A673 (cell line): ENCODE data around the gene EFCAB6. TPM values are rescaled to one million over a fixed set of nuclear protein-coding genes. Genes with fewer than 3 reads are reported as not detected.

ENCODE experiments used
- BruUV-seq: library from RNA; stranded (reverse); fragments of 400-500 nt; replicated peaks from 2 replicates; lab custom pipeline; 2021; lab: Mats Ljungman, UMichigan
- CTCF ChIA-PET: fragments of 300-600 bp; sonication (Branson Sonifier 250); formaldehyde crosslinking; loops from one replicate; lab custom pipeline; 2022; ENCODE audit warnings: antibody characterized with exemption; lab: Charles Lee
- POLR2A ChIA-PET: fragments of 300-600 bp; sonication (Branson Sonifier 250); formaldehyde crosslinking; loops from one replicate; lab custom pipeline; 2022; ENCODE audit warnings: antibody characterized with exemption; ENCODE audit not compliant: low non-redundant PET; lab: Charles Lee
- DNase-seq: peaks from one replicate; pipeline ENCODE4 v3.0.0-alpha.2; 2015; ENCODE audit warnings: low spot score
- H3K27ac ChIP-seq: fragments of 200-600 bp; sonication (generic); 2 replicates; pipeline ENCODE4 v1.5.1; 2016; ENCODE audit warnings: mixed run types, low read depth, mild to moderate bottlenecking, mixed read lengths, antibody characterized with exemption, low read length; ENCODE audit not compliant: poor library complexity, severe bottlenecking
- H3K27me3 ChIP-seq: fragments of 200-600 bp; sonication (generic); replicated peaks from 2 replicates; pipeline ENCODE4 v1.6.1; 2017; ENCODE audit warnings: mixed run types, low read depth, mild to moderate bottlenecking, mixed read lengths, antibody characterized with exemption, low read length; ENCODE audit not compliant: insufficient read depth, poor library complexity
- H3K36me3 ChIP-seq: fragments of 200-600 bp; sonication (generic); 2 replicates; pipeline ENCODE4 v1.6.1; 2016; ENCODE audit warnings: mixed run types, mild to moderate bottlenecking, mixed read lengths, antibody characterized with exemption, low read length; ENCODE audit not compliant: insufficient read depth, poor library complexity, severe bottlenecking
- H3K4me1 ChIP-seq: fragments of 200-600 bp; sonication (generic); 2 replicates; pipeline ENCODE4 v1.6.1; 2017; ENCODE audit warnings: mixed run types, mild to moderate bottlenecking, mixed read lengths, antibody characterized with exemption, low read length; ENCODE audit not compliant: insufficient read depth, poor library complexity, severe bottlenecking
- H3K4me3 ChIP-seq: fragments of 200-600 bp; sonication (generic); 2 replicates; pipeline ENCODE4 v1.5.1; 2016; ENCODE audit warnings: low read depth, mixed run types, mild to moderate bottlenecking, mixed read lengths, low read length; ENCODE audit not compliant: poor library complexity, severe bottlenecking
- H3K9me3 ChIP-seq: fragments of 200-600 bp; sonication (generic); 2 replicates; pipeline ENCODE4 v1.6.1; 2016; ENCODE audit warnings: mixed run types, low read depth, mild to moderate bottlenecking, mixed read lengths, antibody characterized with exemption, low read length; ENCODE audit not compliant: poor library complexity, severe bottlenecking
- EZH2 ChIP-seq: fragments of 200-600 bp; sonication (generic); IDR thresholded peaks from 2 replicates; pipeline ENCODE4 v1.6.1; 2017; ENCODE audit warnings: borderline replicate concordance, low read depth, mild to moderate bottlenecking, mixed read lengths, antibody characterized with exemption, low read length; ENCODE audit not compliant: poor library complexity, severe bottlenecking
- intact Hi-C: fragments of 100-400 bp; cut with micrococcal nuclease; formaldehyde crosslinking; loops from one replicate; pipeline ENCODE4 v1.10.0; 2022; ENCODE audit not compliant: unreplicated experiment
- total RNA-seq: library from RNA; stranded (reverse); gene quantifications from 2 replicates; pipeline ENCODE4 v1.2.3, GENCODE V29; 2021
- TF ChIP-seq, protein P1 (sequence below): fragments of 300-800, 200-600 bp; sonication (generic); conservative IDR thresholded peaks from 2 replicates; pipeline ENCODE4 v1.5.1; 2017; ENCODE audit warnings: low read depth, mild to moderate bottlenecking, antibody characterized with exemption, low read length, moderate library complexity, mixed read lengths

EFCAB6 gene
- total RNA-seq, 1 experiment from 2014 or later: 0.41 TPM

DNA sequence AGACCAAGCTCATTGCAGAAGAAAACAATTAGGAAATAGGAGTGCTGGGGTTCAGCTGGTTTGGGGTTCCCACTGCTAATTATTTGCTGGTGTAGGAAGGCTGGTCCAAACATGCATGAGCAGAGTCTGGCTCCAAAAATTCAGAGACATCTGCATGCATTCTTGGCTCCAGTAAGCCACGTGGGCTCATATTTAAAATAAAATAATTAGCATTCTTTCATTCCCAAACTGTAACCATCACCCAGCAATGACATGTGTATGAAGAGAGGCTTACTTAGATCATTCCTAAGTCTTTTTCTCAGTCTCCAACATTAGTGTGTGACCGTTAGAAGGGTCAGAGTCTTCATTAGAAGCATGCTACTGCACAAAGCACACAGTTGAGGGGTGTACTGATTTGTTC lies 58.4 kb downstream of the EFCAB6 start:
- Histone ChIP-seq H3K4me1 (no peaks in the 10 kb centered on the region), H3K4me3 (no peak overlapping the region), H3K36me3 (no peaks in the 10 kb centered on the region), H3K9me3 (no peaks in the 10 kb centered on the region), H3K27ac (no peak overlapping the region), H3K27me3 (peaks cover 74% of the 10 kb centered on the region)
- no peak for DNase-seq
- ChIA-PET CTCF (no interaction called here), POLR2A (no interaction called here)
- no TSS peak for BruUV-seq
- intact Hi-C loops: no loop called here
- no peak for TF ChIP-seq EZH2
- TF ChIP-seq, protein P1, sequence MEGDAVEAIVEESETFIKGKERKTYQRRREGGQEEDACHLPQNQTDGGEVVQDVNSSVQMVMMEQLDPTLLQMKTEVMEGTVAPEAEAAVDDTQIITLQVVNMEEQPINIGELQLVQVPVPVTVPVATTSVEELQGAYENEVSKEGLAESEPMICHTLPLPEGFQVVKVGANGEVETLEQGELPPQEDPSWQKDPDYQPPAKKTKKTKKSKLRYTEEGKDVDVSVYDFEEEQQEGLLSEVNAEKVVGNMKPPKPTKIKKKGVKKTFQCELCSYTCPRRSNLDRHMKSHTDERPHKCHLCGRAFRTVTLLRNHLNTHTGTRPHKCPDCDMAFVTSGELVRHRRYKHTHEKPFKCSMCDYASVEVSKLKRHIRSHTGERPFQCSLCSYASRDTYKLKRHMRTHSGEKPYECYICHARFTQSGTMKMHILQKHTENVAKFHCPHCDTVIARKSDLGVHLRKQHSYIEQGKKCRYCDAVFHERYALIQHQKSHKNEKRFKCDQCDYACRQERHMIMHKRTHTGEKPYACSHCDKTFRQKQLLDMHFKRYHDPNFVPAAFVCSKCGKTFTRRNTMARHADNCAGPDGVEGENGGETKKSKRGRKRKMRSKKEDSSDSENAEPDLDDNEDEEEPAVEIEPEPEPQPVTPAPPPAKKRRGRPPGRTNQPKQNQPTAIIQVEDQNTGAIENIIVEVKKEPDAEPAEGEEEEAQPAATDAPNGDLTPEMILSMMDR: no peak

DNA sequence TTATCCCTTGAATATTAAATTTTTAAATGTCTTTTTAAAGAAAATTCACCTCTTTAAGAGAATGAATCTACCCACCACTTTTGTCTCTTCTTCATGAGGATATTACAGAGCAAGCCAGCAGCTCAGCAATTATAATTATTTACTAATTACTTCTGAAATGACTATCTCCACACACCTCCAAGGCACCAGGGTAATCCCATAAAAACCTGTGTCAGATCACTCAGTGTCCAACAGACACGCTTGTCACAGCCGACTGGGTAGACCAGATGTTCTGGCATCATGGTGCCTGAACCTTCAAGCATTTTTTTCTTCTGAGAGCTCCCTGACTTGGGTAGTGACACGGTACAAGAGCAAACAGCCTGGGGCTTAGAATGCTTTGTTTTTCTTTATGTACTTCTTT lies 61.4 kb downstream of the EFCAB6 start:
- H3K4me1 ChIP-seq: peaks cover 5% of the 10 kb centered on the region
- H3K9me3 ChIP-seq: no peaks in the 10 kb centered on the region
- no peak for TF ChIP-seq EZH2
- TF ChIP-seq, protein P1: no peak
- H3K27ac ChIP-seq: no peak overlapping the region
- no peak for DNase-seq
- H3K27me3 ChIP-seq: peaks cover 91% of the 10 kb centered on the region
- no peak overlapping the region for H3K4me3 ChIP-seq
- no TSS peak for BruUV-seq
- ChIA-PET CTCF (no interaction called here), POLR2A (no interaction called here)
- intact Hi-C loops: no loop called here
- H3K36me3 ChIP-seq: no peaks in the 10 kb centered on the region

DNA sequence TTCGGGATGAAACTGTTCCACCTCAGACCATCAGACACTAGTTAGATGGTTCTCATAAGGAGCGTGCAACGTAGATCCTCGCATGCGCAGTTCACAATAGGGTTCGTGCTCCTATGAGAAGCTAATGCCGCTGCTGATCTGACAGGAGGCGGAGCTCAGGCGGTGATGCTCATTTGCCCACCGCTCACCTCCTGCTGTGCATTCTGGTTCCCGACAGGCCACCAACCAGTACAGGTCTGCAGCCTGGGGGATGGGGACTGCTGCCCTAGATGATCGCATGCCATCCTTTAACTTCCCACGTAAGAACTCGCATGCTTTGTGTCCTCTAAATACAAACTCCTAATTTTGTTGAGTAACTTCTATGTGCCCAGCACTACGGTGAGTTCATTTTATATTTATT lies 62.6 kb downstream of the EFCAB6 start:
- BruUV-seq: no TSS peak
- POLR2A ChIA-PET: no interaction called here
- no peak for DNase-seq
- no peak for TF ChIP-seq EZH2
- TF ChIP-seq, protein P1: no peak
- Histone ChIP-seq H3K27me3 (peaks cover 94% of the 10 kb centered on the region), H3K4me3 (no peak overlapping the region), H3K9me3 (no peaks in the 10 kb centered on the region), H3K27ac (no peak overlapping the region), H3K4me1 (peaks cover 16% of the 10 kb centered on the region), H3K36me3 (no peaks in the 10 kb centered on the region)
- intact Hi-C loops: no loop called here
- CTCF ChIA-PET: no interaction called here
